CD14-positive monocyte (primary cell): ENCODE results near the gene APOBEC3F. TPM values are rescaled to one million over a fixed set of nuclear protein-coding genes. Genes with fewer than 3 reads are reported as not detected.
"Not testable (repeated sequence)": the region's sequence is repeated elsewhere in the genome, so short reads cannot be mapped to it uniquely, and the experiment has no call there.

Experiments used
- DNase-seq, 3 donors: peaks; one replicate each; pipeline ENCODE4 v3.0.0-alpha.2; 2011 to 2022
- H2AFZ ChIP-seq: 2 replicates; pipeline ENCODE4 v1.6.0; 2012; ENCODE audit warnings: mild to moderate bottlenecking, low read depth, low read length, inconsistent platforms; ENCODE audit not compliant: insufficient read depth, poor library complexity, severe bottlenecking
- H3K27ac ChIP-seq, 2 donors: 1 replicate in 1 of 2; 2 replicates in 1 of 2; pipeline ENCODE4 v1.5.1; 2012 to 2013; ENCODE audit warnings: low read length in 2 of 2, control low read depth in 1 of 2, inconsistent platforms in 1 of 2, low read depth in 1 of 2, mild to moderate bottlenecking in 1 of 2
- H3K27me3 ChIP-seq, 2 donors: one replicate each; pipeline versions ENCODE4 v1.6.0 to v1.6.1; 2011 to 2013; ENCODE audit warnings: low read length in 2 of 2; ENCODE audit not compliant: control insufficient read depth in 2 of 2, insufficient read depth in 2 of 2
- H3K36me3 ChIP-seq, 2 donors: replicated peaks in 1 of 2; 1 replicate in 1 of 2; 2 replicates in 1 of 2; pipeline versions ENCODE4 v1.5.1 to v1.6.1; 2012 to 2013; ENCODE audit warnings: low read length in 2 of 2, control low read depth in 1 of 2, inconsistent platforms in 1 of 2, mild to moderate bottlenecking in 1 of 2; ENCODE audit not compliant: insufficient read depth in 2 of 2, control insufficient read depth in 1 of 2
- H3K4me1 ChIP-seq, 2 donors: 1 replicate in 1 of 2; 2 replicates in 1 of 2; pipeline versions ENCODE4 v1.5.1 to v1.6.1; 2012 to 2013; ENCODE audit warnings: low read length in 2 of 2, control low read depth in 1 of 2, inconsistent platforms in 1 of 2, mild to moderate bottlenecking in 1 of 2, moderate library complexity in 1 of 2; ENCODE audit not compliant: insufficient read depth in 2 of 2, control insufficient read depth in 1 of 2
- H3K4me2 ChIP-seq: replicated peaks from 2 replicates; pipeline ENCODE3; 2012; ENCODE audit warnings: low read length, moderate library complexity, mild to moderate bottlenecking; ENCODE audit not compliant: poor library complexity, severe bottlenecking; ENCODE audit errors: extremely low read depth
- H3K4me3 ChIP-seq, 3 experiments: fragments of 200-600 bp in 1 of 3; sonication (generic) in 1 of 3; replicated peaks in 1 of 3; 1 replicate in 2 of 3; 2 replicates in 1 of 3; pipeline ENCODE4 v1.5.1; 2011 to 2013; ENCODE audit warnings: low read length in 3 of 3, mild to moderate bottlenecking in 3 of 3, control low read depth in 2 of 3, low read depth in 2 of 3, inconsistent platforms in 1 of 3, moderate library complexity in 1 of 3
- H3K79me2 ChIP-seq: 2 replicates; pipeline ENCODE4 v1.6.0; 2012; ENCODE audit warnings: mild to moderate bottlenecking, control low read depth, inconsistent platforms, low read length, moderate library complexity; ENCODE audit not compliant: insufficient read depth
- H3K9ac ChIP-seq: 2 replicates; pipeline ENCODE4 v1.6.0; 2017; ENCODE audit warnings: low read length, mild to moderate bottlenecking; ENCODE audit not compliant: insufficient read depth, poor library complexity, severe bottlenecking
- H3K9me3 ChIP-seq, 2 donors: replicated peaks in 1 of 2; 1 replicate in 1 of 2; 2 replicates in 1 of 2; pipeline versions ENCODE4 v1.5.1 to v1.6.1; 2012 to 2013; ENCODE audit warnings: low read length in 2 of 2, control low read depth in 1 of 2; ENCODE audit not compliant: control insufficient read depth in 1 of 2, insufficient read depth in 1 of 2
- H4K20me1 ChIP-seq: 2 replicates; pipeline ENCODE4 v1.6.0; 2012; ENCODE audit warnings: mild to moderate bottlenecking, low read length, control low read depth, moderate library complexity; ENCODE audit not compliant: insufficient read depth
- H3K27ac Mint-ChIP-seq, 7 donors: one replicate each; pipeline ENCODE4 v1.8.0; 2020; ENCODE audit warnings: mild to moderate bottlenecking in 7 of 7, mixed read lengths in 7 of 7, moderate library complexity in 6 of 7, inconsistent platforms in 2 of 7
- H3K27me3 Mint-ChIP-seq, 3 donors: one replicate each; pipeline ENCODE4 v1.8.0; 2021 to 2022; ENCODE audit warnings: low read depth in 3 of 3, mild to moderate bottlenecking in 3 of 3, mixed read lengths in 3 of 3, moderate library complexity in 3 of 3, inconsistent platforms in 1 of 3
- H3K36me3 Mint-ChIP-seq, 2 donors: one replicate each; pipeline ENCODE4 v1.8.0; 2020; ENCODE audit warnings: mixed read lengths in 2 of 2, inconsistent platforms in 1 of 2, mild to moderate bottlenecking in 1 of 2
- H3K4me1 Mint-ChIP-seq: one replicate; pipeline ENCODE4 v1.8.0; 2020; ENCODE audit warnings: mild to moderate bottlenecking, mixed read lengths
- H3K4me3 Mint-ChIP-seq, 2 donors: one replicate each; pipeline ENCODE4 v1.8.0; 2020; ENCODE audit warnings: mild to moderate bottlenecking in 2 of 2, mixed read lengths in 2 of 2, moderate library complexity in 1 of 2
- H3K9me3 Mint-ChIP-seq, 7 donors: one replicate each; pipeline ENCODE4 v1.8.0; 2020 to 2022; ENCODE audit warnings: mixed read lengths in 7 of 7, mild to moderate bottlenecking in 6 of 7, moderate library complexity in 6 of 7, inconsistent platforms in 2 of 7
- CTCF ChIP-seq: fragments of 200-600 bp; IDR thresholded peaks from one replicate; pipeline ENCODE4 v1.8.0; 2022; ENCODE audit warnings: antibody characterized with exemption, mild to moderate bottlenecking
- WGBS: methylation state at CpG from one replicate; pipeline ENCODE4 v1.1.5; 2013; ENCODE audit warnings: missing lambda C conversion rate; ENCODE audit not compliant: insufficient coverage; 5-methylcytosine and 5-hydroxymethylcytosine counted together
- intact Hi-C, 2 donors: fragments of 100-400 bp; cut with micrococcal nuclease; formaldehyde crosslinking; loops; one replicate each; pipeline versions ENCODE4 v1.15.0 to v1.15.1; 2023
- polyA plus RNA-seq, 3 donors: library from polyadenylated mRNA; depleted of rRNA in 1 of 3; unstranded in 2 of 3; stranded (reverse) in 1 of 3; fragments of 300-500 nt in 2 of 3; fragments of >200 nt in 1 of 3; fragmentation: Illumina TruSeq in 2 of 3; gene quantifications; 1 replicate in 2 of 3; 2 replicates in 1 of 3; pipeline ENCODE4 v1.2.3, GENCODE V29; 2012 to 2021

The APOBEC3F gene
- polyA plus RNA-seq, 3 donors: 4.1 to 8.0 (median 4.4) TPM

DNA sequence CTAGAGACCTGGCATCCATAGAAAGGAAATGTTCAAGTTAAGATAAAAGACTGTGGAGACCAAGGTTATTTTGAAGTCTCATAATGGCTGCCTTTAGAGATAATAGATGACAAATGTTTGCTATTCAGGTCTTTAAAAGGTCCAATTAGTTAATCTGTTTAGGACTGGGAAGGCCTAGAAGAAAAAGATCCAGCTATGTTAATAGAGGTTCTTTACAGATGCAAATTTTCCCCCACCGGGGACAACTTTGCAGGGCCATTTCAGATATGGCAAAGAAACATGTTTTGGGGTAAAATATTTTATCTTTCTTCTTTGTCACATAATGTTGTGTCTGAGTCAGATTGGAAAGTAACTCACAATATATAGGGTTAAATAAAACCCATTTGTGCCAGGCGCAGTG, 33.3 kb downstream of the APOBEC3F start:
- no CpG with 5 or more reads among the region's 2 CpGs for WGBS
- H3K36me3 ChIP-seq: no peaks in the 10 kb centered on the region
- intact Hi-C loops: no loop called here
- no peak for DNase-seq
- no peak overlapping the region for H3K9ac ChIP-seq
- H4K20me1 ChIP-seq: no peaks in the 10 kb centered on the region
- no peak overlapping the region for H2AFZ ChIP-seq
- H3K4me3 Mint-ChIP-seq: no peak overlapping the region
- H3K9me3 ChIP-seq: no peaks in the 10 kb centered on the region
- H3K4me2 ChIP-seq: no peak overlapping the region
- peaks cover 14% of the 10 kb centered on the region for H3K79me2 ChIP-seq
- peaks cover 0 to 3% (median 0%) of the 10 kb centered on the region in 3 donors for H3K27me3 Mint-ChIP-seq
- peaks cover 0 to 3% of the 10 kb centered on the region in 2 donors for H3K36me3 Mint-ChIP-seq
- no peak overlapping the region for H3K4me3 ChIP-seq
- H3K27ac ChIP-seq: no peak overlapping the region
- H3K4me1 Mint-ChIP-seq: peaks cover 32% of the 10 kb centered on the region
- peaks cover 22 to 38% of the 10 kb centered on the region in 2 donors for H3K4me1 ChIP-seq
- no peak for TF ChIP-seq CTCF
- no peak overlapping the region for H3K27ac Mint-ChIP-seq
- H3K9me3 Mint-ChIP-seq: peaks cover 0 to 3% (median 0%) of the 10 kb centered on the region in 7 donors
- H3K27me3 ChIP-seq: no peaks in the 10 kb centered on the region

GRCh38 chr22:39076155-39077025, 35.7 kb downstream of the APOBEC3F start:
- H3K9me3 ChIP-seq, H3K27me3 ChIP-seq, H3K27me3 Mint-ChIP-seq, H4K20me1 ChIP-seq, DNase-seq, intact Hi-C loops, H3K9me3 Mint-ChIP-seq: not testable (repeated sequence)
- Histone ChIP-seq H3K27ac (peak overlapping the region; percentile 75 to 90), H3K9ac (peak overlapping the region; percentile 85), H3K4me1 (peaks cover 22 to 38% of the 10 kb centered on the region in 2 donors), H3K4me2 (peak overlapping the region; percentile 16), H2AFZ (peak overlapping the region; percentile 73), H3K4me3 (peak overlapping the region; percentile 19 to 85 (median 72)), H3K79me2 (peaks cover 14% of the 10 kb centered on the region), H3K36me3 (peaks cover 12 to 17% of the 10 kb centered on the region in 2 donors)
- 90% methylated on average over 3 of the region's 24 CpGs for WGBS
- Mint-ChIP-seq H3K4me3 (peak overlapping the region; percentile 81 to 91), H3K27ac (peak overlapping the region; percentile 78 to 94 (median 87)), H3K4me1 (peaks cover 43% of the 10 kb centered on the region), H3K36me3 (peaks cover 16 to 23% of the 10 kb centered on the region in 2 donors)

- Histone ChIP-seq H3K4me3 (peak within 1 kb of the TSS; percentile 72 to 85 (median 79)), H3K4me1 (peaks cover 22 to 32% of the 10 kb centered on the region in 2 donors), H2AFZ (peak within 1 kb of the TSS; percentile 88), H3K79me2 (peaks cover 14% of the 10 kb centered on the region), H3K9ac (peak within 1 kb of the TSS; percentile 85), H3K36me3 (peaks cover 20 to 25% of the 10 kb centered on the region in 2 donors), H3K4me2 (peak within 1 kb of the TSS; percentile 83), H3K27ac (peak within 1 kb of the TSS; percentile 75 to 90)
- H3K27ac Mint-ChIP-seq: peak within 1 kb of the TSS; percentile 84 to 95 (median 94)
- H3K9me3 ChIP-seq, intact Hi-C loops, H4K20me1 ChIP-seq, H3K27me3 ChIP-seq, H3K27me3 Mint-ChIP-seq, H3K9me3 Mint-ChIP-seq: not testable (repeated sequence)
- DNase-seq: peak; percentile 59 to 65 (median 62)
- peak within 1 kb of the TSS; percentile 87 to 94 for H3K4me3 Mint-ChIP-seq
- peaks cover 43% of the 10 kb centered on the region for H3K4me1 Mint-ChIP-seq
- H3K36me3 Mint-ChIP-seq: peaks cover 25 to 31% of the 10 kb centered on the region in 2 donors
- WGBS: 6% methylated on average over 13 of the region's 17 CpGs
These were observed 36.6 kb downstream of the APOBEC3F start, which contains the start of gene APOBEC3G for GRCh38 chr22:39077026-39077840. Gene APOBEC3G, plus strand, starts transcription at chr22:39077275. Its CDS starts 87 bp downstream, at chr22:39077362.
